NT2/D1 (cell line): ENCODE measurements around the gene LCNL1.
"Not testable (repeated sequence)": the region's sequence is repeated elsewhere in the genome, so short reads cannot be mapped to it uniquely, and the experiment has no call there.

Source experiments
- DNase-seq: peaks from one replicate; pipeline ENCODE4 v3.0.0-alpha.2; 2011; ENCODE audit warnings: low read depth, low spot score
- H3K27me3 ChIP-seq: 2 replicates; pipeline ENCODE4 v1.6.0; 2011; ENCODE audit warnings: mild to moderate bottlenecking; ENCODE audit not compliant: insufficient read length, insufficient read depth
- H3K36me3 ChIP-seq: 2 replicates; pipeline ENCODE4 v1.6.1; 2011; ENCODE audit warnings: mild to moderate bottlenecking, low read length, mixed read lengths; ENCODE audit not compliant: insufficient read depth, insufficient read length
- H3K4me1 ChIP-seq: 2 replicates; pipeline ENCODE4 v1.5.1; 2011; ENCODE audit not compliant: insufficient read depth, insufficient read length
- H3K4me3 ChIP-seq: 2 replicates; pipeline ENCODE4 v1.5.1; 2011; ENCODE audit warnings: low read depth; ENCODE audit not compliant: insufficient read length
- H3K9ac ChIP-seq: 2 replicates; pipeline ENCODE4 v1.6.0; 2011; ENCODE audit warnings: low read depth; ENCODE audit not compliant: insufficient read length
- H3K9me3 ChIP-seq: 2 replicates; pipeline ENCODE4 v1.5.1; 2011; ENCODE audit warnings: mild to moderate bottlenecking, low read length; ENCODE audit not compliant: insufficient read depth
- SUZ12 ChIP-seq: IDR thresholded peaks from 2 replicates; pipeline ENCODE4 v1.6.1; 2011; ENCODE audit not compliant: insufficient read length, insufficient read depth; ENCODE audit errors: extremely low read depth
- YY1 ChIP-seq: IDR thresholded peaks from 2 replicates; pipeline ENCODE4 v1.6.1; 2011; ENCODE audit not compliant: insufficient read length, insufficient read depth
- ZNF274 ChIP-seq: IDR thresholded peaks from 2 replicates; pipeline ENCODE4 v1.6.1; 2011; ENCODE audit warnings: mild to moderate bottlenecking, low read depth, low read length

The LCNL1 gene

DNA sequence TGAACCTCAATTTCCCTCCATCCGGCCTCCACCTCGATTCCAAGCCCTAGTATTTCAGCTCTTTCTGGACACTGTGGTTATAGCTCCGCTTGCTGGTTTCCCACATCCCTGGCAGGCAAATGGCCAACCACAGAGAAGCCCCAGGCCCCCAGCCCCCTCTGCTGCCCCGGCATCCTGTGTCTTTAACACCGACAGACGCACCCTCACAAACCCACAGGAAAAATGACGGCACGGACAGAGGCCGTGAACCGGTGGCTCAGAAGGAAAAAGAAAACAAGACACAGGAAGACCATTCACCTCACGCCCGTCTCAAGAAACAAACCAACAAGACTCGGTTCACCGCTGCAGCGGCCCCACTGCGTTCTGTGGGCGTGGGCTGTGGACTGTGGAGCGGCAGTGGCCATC lies 15.0 kb downstream of the LCNL1 start:
- Histone ChIP-seq H3K36me3 (peaks cover 27% of the 10 kb centered on the region), H3K4me3 (no peak overlapping the region), H3K27me3 (no peaks in the 10 kb centered on the region), H3K9me3 (no peaks in the 10 kb centered on the region), H3K4me1 (peaks cover 25% of the 10 kb centered on the region), H3K9ac (peak overlapping the region; percentile 57)
- DNase-seq, result no peak
- no peak for TF ChIP-seq YY1
- TF ChIP-seq SUZ12, result no peak
- no peak for TF ChIP-seq ZNF274

DNA sequence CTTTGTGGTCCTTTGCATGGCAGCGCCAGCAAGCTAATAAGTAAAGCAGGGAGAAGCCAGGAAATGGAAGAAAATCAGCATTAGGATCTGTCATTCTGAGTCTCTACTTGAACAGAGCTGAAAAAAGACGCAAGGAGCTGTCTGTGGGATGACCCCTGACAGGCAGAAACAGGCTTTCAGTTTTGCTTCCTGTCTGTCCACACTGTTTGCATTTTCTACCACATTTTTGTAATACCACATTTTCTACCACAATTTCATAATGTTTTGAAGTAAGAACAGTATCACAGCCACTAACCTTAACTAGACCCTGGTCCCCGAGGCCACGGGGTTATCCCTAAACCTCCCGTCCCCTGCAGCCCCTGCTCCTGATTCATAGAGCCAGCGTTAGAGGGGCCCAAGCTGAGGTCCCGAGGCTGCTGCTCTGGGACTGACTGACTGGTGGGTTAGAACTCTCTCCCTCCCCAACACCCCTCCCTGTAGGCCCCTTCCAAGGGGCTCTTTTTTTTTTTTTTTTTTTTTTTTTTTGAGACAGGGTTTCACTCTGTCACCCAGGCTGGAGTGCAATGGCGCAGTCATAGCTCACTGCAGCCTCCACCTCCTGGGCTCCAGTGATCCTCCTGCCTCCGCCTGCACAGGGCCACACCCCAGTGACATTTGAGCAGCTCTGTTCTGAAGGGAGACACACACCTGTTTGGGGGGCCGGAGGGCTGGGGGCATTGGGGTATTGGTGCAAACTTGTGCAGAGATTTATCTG lies 17.6 kb downstream of the LCNL1 start:
- Histone ChIP-seq H3K27me3 (no peaks in the 10 kb centered on the region), H3K9ac (no peak overlapping the region), H3K4me3 (no peak overlapping the region), H3K4me1 (peaks cover 19% of the 10 kb centered on the region), H3K9me3 (peaks cover 4% of the 10 kb centered on the region; the same call in 1 of the 2 replicates), H3K36me3 (peaks cover 2% of the 10 kb centered on the region)
- no peak for DNase-seq
- TF ChIP-seq YY1, result no peak
- no peak for TF ChIP-seq ZNF274
- TF ChIP-seq SUZ12, result no peak

DNA sequence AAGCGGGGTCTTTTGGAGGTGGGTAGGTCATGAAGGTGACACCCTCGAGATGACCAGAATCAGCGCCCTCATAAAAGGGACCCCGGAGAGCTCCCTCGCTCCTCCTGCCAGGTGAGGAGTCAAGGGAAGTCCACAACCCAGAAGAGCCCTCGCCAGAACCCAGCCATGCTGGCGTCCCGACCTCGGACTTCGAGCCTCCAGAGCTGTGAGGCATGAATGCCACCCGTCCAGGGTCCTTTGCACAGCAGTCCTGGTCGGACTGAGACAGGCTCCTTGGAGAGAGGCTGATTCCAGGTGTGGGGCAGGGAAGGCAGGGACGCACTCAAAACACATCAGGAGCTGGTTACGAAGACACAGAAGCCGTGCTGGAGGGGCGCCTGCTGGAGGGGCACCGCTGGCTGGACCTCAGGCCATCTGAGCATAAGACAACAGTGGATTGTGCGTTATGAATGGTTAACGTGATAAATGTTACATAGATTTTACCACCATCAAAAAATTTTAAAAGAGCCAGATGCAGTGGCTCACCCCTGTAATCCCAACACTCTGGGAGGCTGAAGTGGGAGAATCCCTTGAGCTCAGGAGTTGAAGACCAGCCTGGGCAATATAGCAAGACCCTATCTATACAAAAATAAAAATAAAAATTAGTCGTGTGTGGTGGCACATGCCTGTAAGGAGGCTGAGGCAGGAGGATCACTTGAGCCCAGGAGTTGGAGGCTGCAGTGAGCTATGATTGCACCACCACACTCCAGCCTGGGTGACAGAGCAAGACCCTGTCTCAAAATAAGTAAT lies 19.3 kb downstream of the LCNL1 start:
- Histone ChIP-seq H3K9ac (no peak overlapping the region), H3K36me3 (no peaks in the 10 kb centered on the region), H3K27me3 (no peaks in the 10 kb centered on the region), H3K4me1 (peaks cover 10% of the 10 kb centered on the region), H3K4me3 (no peak overlapping the region), H3K9me3 (peaks cover 8% of the 10 kb centered on the region; the same call in 1 of the 2 replicates)
- TF ChIP-seq SUZ12 (no peak), YY1 (no peak), ZNF274 (no peak)
- DNase-seq, result no peak

DNA sequence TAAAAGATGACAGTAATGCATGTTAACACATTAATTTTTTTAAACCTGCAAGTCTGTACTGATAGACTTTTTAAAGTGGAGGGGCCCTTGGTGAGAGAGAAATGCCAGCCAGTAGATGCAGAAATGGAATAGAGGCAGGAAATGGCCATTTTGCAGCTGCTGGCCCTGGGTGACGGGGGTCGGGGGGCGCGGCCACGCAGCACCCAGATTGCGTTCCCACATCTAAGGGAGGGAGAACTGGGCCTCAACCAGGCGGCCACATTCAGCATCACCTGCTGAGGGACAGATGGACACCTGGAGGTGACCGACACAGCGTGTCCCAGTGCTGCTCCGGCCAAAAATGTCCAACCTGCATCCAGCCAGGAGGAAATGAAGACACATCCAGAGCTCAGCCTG lies 19.9 kb downstream of the LCNL1 start:
- H3K9ac ChIP-seq, result no peak overlapping the region
- peaks cover 5% of the 10 kb centered on the region for H3K4me1 ChIP-seq
- H3K36me3 ChIP-seq, result no peaks in the 10 kb centered on the region
- no peak overlapping the region for H3K4me3 ChIP-seq
- no peak for DNase-seq
- H3K9me3 ChIP-seq, result peaks cover 8% of the 10 kb centered on the region; the same call in 1 of the 2 replicates
- H3K27me3 ChIP-seq, result no peaks in the 10 kb centered on the region
- TF ChIP-seq YY1, result no peak
- TF ChIP-seq ZNF274, result no peak
- no peak for TF ChIP-seq SUZ12

DNA sequence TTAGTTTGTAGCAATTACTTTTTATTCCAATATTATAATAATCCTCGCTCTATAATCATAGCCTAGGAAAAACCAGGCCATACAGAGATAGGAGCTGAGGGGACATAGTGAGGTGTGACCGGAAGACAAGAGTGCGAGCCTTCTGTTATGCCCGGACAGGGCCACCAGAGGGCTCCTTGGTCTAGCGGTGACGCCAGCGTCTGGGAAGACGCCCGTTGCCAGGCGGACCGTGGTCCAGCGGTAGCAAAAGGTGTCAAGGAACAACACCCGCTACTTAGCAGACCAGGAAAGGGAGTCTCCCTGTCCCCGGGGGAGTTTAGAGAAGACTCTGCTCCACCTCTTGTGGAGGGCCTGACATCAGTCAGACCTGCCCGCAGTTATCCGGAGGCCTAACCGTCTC lies 21.5 kb downstream of the LCNL1 start:
- H3K9ac ChIP-seq, H3K36me3 ChIP-seq, H3K4me1 ChIP-seq, H3K9me3 ChIP-seq, DNase-seq, H3K4me3 ChIP-seq, H3K27me3 ChIP-seq: not testable (repeated sequence)

DNA sequence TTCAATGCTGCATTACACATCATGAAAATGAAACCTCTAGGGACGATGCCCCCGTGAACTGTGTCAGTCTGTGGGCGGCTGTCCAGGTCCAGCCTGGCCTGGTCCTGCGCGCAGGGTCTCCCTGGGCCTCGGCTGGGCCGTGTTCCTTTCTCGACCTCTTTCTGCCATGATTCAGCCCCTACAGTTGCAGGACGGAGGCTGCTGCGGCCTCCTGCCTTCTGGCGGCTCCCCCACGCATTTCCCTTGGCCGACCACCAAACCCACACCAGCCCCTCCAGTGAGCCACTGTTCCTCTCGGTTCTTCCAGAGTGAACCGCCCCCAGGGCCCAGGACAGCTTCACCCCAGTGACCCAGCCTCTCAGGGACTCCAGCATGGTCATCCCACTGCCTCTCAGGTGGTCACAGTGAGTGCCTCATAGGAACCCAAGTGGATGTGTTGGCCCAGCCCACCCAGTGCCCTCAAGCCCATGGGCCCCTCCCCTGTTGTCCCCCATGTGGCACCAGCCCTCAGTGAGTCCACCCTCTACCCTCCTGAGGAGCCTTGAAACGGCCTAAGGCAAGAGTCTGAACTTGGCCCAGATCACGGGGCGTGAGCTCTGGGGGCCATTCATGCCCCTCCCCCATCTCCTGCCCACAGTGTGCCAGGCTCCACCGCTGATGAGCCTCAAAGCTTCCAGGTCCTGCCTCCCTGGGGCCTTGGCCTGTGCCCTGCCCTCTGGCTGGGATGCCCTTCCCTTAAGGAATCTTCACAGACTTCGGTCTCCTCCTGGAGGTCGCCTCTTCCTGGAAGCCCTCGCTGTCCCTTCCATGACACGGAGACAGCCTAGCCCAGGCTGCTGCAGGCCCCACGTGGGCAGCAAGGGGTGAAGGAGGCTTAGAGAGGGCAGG lies 23.6 kb downstream of the LCNL1 start:
- H3K27me3 ChIP-seq, result no peaks in the 10 kb centered on the region
- TF ChIP-seq SUZ12 (no peak), YY1 (no peak)
- no peak overlapping the region for H3K9ac ChIP-seq
- H3K4me3 ChIP-seq, result no peak overlapping the region
- no peaks in the 10 kb centered on the region for H3K4me1 ChIP-seq
- H3K36me3 ChIP-seq, result no peaks in the 10 kb centered on the region
- no peak for DNase-seq
- H3K9me3 ChIP-seq, result peaks cover 8% of the 10 kb centered on the region; the same call in 1 of the 2 replicates
